ENCODE data around the gene CDHR5.

DNA sequence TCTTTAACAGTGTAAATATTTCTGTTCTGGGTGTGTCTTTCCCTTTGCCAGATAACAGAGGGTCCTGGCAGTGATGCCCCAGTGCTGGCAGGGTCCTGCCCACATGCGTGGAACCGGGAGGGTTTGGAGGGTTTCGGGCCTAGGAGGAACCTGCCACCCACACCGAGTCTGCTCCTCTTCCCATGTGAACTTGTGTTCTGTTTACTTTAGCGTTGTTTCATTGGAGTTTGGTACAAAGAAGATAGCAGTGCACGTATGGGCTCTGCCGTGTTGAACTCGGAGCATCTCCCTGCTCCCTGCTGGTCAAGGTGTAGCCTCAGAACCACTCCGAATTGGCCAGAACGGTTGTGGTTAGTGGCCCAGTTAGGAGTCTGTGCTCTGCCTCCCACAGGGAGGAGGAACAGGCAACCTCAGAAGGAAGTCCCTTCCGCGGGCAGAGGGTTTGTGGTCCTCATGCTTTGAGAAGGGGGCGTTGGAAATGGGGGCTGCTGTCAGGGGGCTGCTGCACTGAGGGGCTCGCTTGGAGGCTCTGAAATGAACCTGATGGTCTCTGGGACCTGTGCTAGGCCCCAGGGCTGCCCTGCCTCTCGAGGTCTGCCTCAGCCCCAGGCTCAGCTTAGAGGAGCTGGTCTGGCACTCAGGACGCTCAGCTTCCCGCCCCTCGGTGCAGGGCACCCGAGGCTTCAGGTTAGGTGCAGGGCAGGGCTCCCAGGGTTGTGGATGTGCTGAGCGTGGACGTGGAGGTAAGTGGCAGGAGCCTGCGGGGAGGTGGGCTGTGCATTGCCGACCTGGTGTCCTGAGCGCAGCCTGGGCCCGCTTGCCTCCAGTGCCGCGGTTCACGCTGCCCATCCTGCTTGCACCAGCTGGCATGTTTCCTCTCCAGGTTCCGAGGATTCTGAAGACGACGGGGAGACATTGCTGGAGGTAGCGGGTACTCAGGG lies 38.1 kb downstream of the CDHR5 start:
- TF ChIP-seq, protein P1, sequence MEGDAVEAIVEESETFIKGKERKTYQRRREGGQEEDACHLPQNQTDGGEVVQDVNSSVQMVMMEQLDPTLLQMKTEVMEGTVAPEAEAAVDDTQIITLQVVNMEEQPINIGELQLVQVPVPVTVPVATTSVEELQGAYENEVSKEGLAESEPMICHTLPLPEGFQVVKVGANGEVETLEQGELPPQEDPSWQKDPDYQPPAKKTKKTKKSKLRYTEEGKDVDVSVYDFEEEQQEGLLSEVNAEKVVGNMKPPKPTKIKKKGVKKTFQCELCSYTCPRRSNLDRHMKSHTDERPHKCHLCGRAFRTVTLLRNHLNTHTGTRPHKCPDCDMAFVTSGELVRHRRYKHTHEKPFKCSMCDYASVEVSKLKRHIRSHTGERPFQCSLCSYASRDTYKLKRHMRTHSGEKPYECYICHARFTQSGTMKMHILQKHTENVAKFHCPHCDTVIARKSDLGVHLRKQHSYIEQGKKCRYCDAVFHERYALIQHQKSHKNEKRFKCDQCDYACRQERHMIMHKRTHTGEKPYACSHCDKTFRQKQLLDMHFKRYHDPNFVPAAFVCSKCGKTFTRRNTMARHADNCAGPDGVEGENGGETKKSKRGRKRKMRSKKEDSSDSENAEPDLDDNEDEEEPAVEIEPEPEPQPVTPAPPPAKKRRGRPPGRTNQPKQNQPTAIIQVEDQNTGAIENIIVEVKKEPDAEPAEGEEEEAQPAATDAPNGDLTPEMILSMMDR (IDR thresholded peaks at IDR 0.05) = no peak
- TF ChIP-seq POLR2A (IDR thresholded peaks at IDR 0.05) = no peak
- no peak for TF ChIP-seq POLR2AphosphoS5 (IDR thresholded peaks at IDR 0.05)
